Measurements from ENCODE around the gene C4orf17. TPM values are rescaled to one million over a fixed set of nuclear protein-coding genes. Genes with fewer than 3 reads are reported as not detected.
"Not testable (repeated sequence)": the region's sequence is repeated elsewhere in the genome, so short reads cannot be mapped to it uniquely, and the experiment has no call there.

The C4orf17 gene
- total and polyA plus RNA-seq, 8 donors = not detected

DNA sequence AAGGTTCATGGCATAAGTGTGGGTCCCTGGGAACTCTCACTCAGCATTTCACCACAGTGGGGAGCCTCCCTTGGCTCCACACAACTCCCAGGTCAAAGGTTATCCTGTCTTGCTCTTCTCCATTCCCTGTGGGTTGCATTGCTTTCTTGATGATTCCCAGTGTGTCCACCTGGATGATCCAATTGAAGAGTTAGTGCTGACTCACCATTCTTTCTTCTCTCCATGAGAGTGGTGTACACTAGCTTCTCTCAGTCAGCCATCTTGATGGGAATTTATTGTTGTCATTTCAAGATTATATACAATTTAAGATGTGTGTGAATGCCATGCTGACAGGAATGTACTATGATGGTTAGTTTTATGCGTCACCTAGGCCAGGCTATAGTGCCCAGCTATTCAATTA, 25.6 kb upstream of the C4orf17 start:
- intact Hi-C loops (cut with DNase I) = no loop called here
- Histone ChIP-seq H3K9me3 (no peaks in the 10 kb centered on the region), H3K4me3 (no peak overlapping the region), H3K27me3 (no peaks in the 10 kb centered on the region), H3K36me3 (no peaks in the 10 kb centered on the region), H3K27ac (no peak overlapping the region), H3K4me1 (no peaks in the 10 kb centered on the region)
- FAIRE-seq (no peak), ATAC-seq (no peak), DNase-seq (no peak)
- WGBS, 2 donors = 85 to 93% methylated on average over 1 of the region's 1 CpG
- TF ChIP-seq, protein P1, sequence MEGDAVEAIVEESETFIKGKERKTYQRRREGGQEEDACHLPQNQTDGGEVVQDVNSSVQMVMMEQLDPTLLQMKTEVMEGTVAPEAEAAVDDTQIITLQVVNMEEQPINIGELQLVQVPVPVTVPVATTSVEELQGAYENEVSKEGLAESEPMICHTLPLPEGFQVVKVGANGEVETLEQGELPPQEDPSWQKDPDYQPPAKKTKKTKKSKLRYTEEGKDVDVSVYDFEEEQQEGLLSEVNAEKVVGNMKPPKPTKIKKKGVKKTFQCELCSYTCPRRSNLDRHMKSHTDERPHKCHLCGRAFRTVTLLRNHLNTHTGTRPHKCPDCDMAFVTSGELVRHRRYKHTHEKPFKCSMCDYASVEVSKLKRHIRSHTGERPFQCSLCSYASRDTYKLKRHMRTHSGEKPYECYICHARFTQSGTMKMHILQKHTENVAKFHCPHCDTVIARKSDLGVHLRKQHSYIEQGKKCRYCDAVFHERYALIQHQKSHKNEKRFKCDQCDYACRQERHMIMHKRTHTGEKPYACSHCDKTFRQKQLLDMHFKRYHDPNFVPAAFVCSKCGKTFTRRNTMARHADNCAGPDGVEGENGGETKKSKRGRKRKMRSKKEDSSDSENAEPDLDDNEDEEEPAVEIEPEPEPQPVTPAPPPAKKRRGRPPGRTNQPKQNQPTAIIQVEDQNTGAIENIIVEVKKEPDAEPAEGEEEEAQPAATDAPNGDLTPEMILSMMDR (IDR thresholded peaks at IDR 0.05) = no peak

DNA sequence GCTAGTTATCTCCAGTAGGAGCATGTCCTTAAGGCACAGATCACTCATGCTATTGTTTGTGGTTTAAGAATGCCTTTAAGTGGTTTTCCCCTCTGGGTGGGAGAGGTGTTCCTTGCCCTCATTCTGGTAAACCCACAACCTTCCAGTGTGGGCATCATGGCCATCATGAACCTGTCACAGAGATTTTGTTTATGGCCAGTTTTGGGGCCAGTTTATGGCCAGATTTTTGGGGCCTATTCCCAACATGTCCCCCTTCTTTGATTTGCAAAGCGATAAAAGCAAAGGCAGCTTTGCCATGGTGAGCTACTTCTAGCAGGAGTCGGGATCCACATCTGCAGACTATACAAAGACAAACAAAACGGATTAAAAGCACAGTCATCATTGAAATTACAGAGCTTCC, 24.2 kb upstream of the C4orf17 start:
- H3K9me3 ChIP-seq; DNase-seq; H3K36me3 ChIP-seq; H3K4me1 ChIP-seq; ATAC-seq; H3K27me3 ChIP-seq; intact Hi-C loops (cut with DNase I); H3K4me3 ChIP-seq; H3K27ac ChIP-seq; FAIRE-seq: not testable (repeated sequence)
- 64 to 73% methylated on average over 3 of the region's 3 CpGs for WGBS, 2 donors

DNA sequence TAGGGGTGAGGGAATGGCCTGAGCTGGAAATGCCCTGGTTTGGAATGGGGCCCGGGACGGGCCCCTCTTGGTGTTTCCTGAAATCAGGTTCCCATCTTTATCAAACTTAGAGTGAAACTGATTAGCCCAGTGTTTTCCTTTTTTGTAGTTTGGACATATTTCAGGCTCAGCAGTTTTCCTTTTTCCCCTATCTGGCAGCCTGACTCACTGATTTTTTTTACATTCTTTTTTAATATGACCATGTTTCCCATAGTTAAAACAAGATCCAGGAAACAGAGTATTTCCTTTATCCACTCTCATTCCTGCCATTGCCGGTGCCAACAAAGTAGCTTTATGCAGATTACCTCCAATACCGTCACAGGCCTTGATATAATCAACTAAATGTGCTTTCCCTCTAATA, 20.5 kb upstream of the C4orf17 start:
- Histone ChIP-seq H3K27me3 (no peaks in the 10 kb centered on the region), H3K4me3 (no peak overlapping the region), H3K36me3 (no peaks in the 10 kb centered on the region), H3K27ac (no peak overlapping the region), H3K9me3 (no peaks in the 10 kb centered on the region), H3K4me1 (no peaks in the 10 kb centered on the region)
- DNase-seq (no peak), ATAC-seq (no peak), FAIRE-seq (no peak)
- TF ChIP-seq, protein P1 (IDR thresholded peaks at IDR 0.05) = no peak
- intact Hi-C loops (cut with DNase I) = no loop called here
- 66 to 72% methylated on average over 4 of the region's 4 CpGs for WGBS, 2 donors

DNA sequence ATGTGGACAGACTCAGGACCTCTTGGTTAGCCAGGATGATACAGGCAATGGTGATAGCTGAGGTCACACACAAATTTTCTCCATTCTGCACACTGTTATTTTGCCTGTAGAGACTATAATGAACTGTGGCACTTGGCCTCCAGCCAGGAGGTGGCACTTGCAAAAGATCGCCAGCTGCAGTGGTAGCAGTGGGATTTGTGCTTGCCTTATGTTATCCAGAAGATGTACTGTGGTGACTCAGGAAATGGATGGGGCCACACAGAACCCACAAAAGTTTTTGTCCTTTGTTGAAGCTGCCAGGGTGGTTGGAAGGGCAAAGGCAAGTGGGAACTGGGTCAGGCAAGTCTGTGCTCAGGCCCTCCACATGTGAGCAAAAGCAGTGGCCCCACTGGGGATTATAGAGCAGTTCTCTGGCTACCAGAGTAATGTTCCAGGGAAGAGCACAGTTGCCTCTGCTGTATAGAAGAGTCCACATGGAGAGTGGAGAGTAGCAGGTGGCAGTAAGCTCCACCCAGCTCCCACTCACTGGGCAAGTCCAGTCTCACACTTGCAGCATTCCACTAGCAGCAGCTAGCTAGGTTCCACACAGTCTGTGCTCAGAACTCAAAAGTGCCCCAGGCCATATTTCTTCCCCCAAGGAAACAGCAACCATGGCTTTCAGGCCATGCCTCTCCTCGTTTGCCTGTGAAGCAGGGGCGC, 5.9 kb upstream of the C4orf17 start:
- WGBS, 2 donors = 88 to 92% methylated on average over 3 of the region's 3 CpGs
- Histone ChIP-seq H3K4me1 (no peaks in the 10 kb centered on the region), H3K4me3 (no peak overlapping the region), H3K27me3 (no peaks in the 10 kb centered on the region), H3K9me3 (no peaks in the 10 kb centered on the region), H3K27ac (no peak overlapping the region), H3K36me3 (no peaks in the 10 kb centered on the region)
- FAIRE-seq (no peak), ATAC-seq (no peak), DNase-seq (no peak)
- TF ChIP-seq, protein P1 (IDR thresholded peaks at IDR 0.05) = no peak
- intact Hi-C loops (cut with DNase I) = no loop called here

DNA sequence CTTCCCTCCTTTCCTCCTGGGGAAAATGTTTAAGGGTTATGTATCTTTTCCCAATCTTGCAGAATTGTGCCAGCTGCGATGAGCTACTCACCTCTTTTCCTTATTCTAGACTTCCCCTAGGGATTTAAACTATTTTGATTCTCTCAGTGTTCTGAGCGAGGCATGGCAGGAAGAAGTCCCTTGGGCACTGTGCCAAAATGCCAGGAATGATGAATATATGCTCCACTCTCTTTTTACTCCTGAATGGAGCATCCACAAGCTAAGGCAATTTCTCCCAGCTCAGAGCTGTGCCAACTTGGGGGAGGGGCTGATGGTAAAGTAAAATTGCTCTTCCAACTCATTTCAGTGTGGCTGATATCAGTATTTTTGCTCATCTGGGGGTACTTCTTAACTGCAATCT, 4.0 kb upstream of the C4orf17 start:
- no peaks in the 10 kb centered on the region for H3K9me3 ChIP-seq
- no peaks in the 10 kb centered on the region for H3K4me1 ChIP-seq
- no peaks in the 10 kb centered on the region for H3K36me3 ChIP-seq
- DNase-seq (no peak), FAIRE-seq (no peak), ATAC-seq (no peak)
- no peaks in the 10 kb centered on the region for H3K27me3 ChIP-seq
- WGBS, 2 donors = 78% methylated on average over 2 of the region's 2 CpGs
- intact Hi-C loops (cut with DNase I) = no loop called here
- no peak overlapping the region for H3K27ac ChIP-seq
- TF ChIP-seq, protein P1 (IDR thresholded peaks at IDR 0.05) = no peak
- no peak overlapping the region for H3K4me3 ChIP-seq

Data from pancreas (tissue), 10 donors.